Cardiac fibroblast (primary cell): ENCODE measurements around the gene MYO1C.
A peak's percentile ranks its signal among the peaks of the same experiment; 100 is the strongest.
"Not testable (repeated sequence)": the region's sequence is repeated elsewhere in the genome, so short reads cannot be mapped to it uniquely, and the experiment has no call there.

Experiments used
- DNase-seq, 2 donors: peaks; one replicate each; pipeline versions ENCODE4 v3.0.0 to v3.0.0-alpha.2; 2010; ENCODE audit warnings: low read depth in 2 of 2
- H3K4me3 ChIP-seq, 2 donors: replicated peaks in 1 of 2; 1 replicate in 1 of 2; 2 replicates in 1 of 2; pipeline ENCODE4 v1.5.1; 2011; ENCODE audit warnings: low read depth in 2 of 2, low read length in 2 of 2, mild to moderate bottlenecking in 2 of 2, moderate library complexity in 1 of 2
- CTCF ChIP-seq: IDR thresholded peaks from one replicate; pipeline ENCODE4 v1.5.1; 2011; ENCODE audit warnings: low read depth, mild to moderate bottlenecking, low read length, inconsistent platforms

The MYO1C gene

GRCh38 chr17:1515640-1516387, 23.3 kb upstream of the MYO1C start:
- H3K4me3 ChIP-seq: peak overlapping the region; percentile 80 to 97
- DNase-seq: peak; percentile 93 to 95
- peak; percentile 73 for TF ChIP-seq CTCF

- no peak overlapping the region for H3K4me3 ChIP-seq
- no peak for TF ChIP-seq CTCF
- DNase-seq: no peak
Measured at GRCh38 chr17:1512351-1512750, 19.9 kb upstream of the MYO1C start.

GRCh38 chr17:1511756-1512321, 19.4 kb upstream of the MYO1C start:
- H3K4me3 ChIP-seq: no peak overlapping the region
- DNase-seq: peak in 1 of 2 donors; percentile 80
- no peak for TF ChIP-seq CTCF

- DNase-seq: peak; percentile 52 to 67
- TF ChIP-seq CTCF: no peak
- no peak overlapping the region for H3K4me3 ChIP-seq
Measured at GRCh38 chr17:1511290-1511689, 18.8 kb upstream of the MYO1C start.

- DNase-seq: no peak
- no peak for TF ChIP-seq CTCF
- no peak overlapping the region for H3K4me3 ChIP-seq
Measured at GRCh38 chr17:1509290-1509881, 16.9 kb upstream of the MYO1C start.

GRCh38 chr17:1508709-1509108, 16.2 kb upstream of the MYO1C start:
- not testable (repeated sequence) for DNase-seq, H3K4me3 ChIP-seq

GRCh38 chr17:1506649-1507267, 14.3 kb upstream of the MYO1C start:
- H3K4me3 ChIP-seq: no peak overlapping the region
- TF ChIP-seq CTCF: no peak
- DNase-seq: no peak
